H1 (cell line): ENCODE data around the gene KLHL2. TPM values are rescaled to one million over a fixed set of nuclear protein-coding genes. Genes with fewer than 3 reads are reported as not detected.

Experiments
- CTCF ChIA-PET: fragments of 300-600 bp; sonication (Branson Sonifier 250); formaldehyde crosslinking; loops from one replicate; lab custom pipeline; 2021; ENCODE audit not compliant: partially characterized antibody; lab: Charles Lee
- POLR2A ChIA-PET: fragments of 300-600 bp; sonication (Branson Sonifier 250); formaldehyde crosslinking; loops from one replicate; lab custom pipeline; 2021; ENCODE audit warnings: inconsistent platforms; ENCODE audit not compliant: partially characterized antibody; lab: Charles Lee
- DNase-seq, 2 experiments: peaks; one replicate each; pipeline versions ENCODE4 v3.0.0 to v3.0.0-alpha.2; 2010 to 2022; ENCODE audit warnings: low spot score in 2 of 2, low read depth in 1 of 2, mixed read lengths in 1 of 2
- FAIRE-seq: peaks from 2 replicates; lab custom pipeline; 2011; peaks lifted over from hg19 to GRCh38; lab: Jason Lieb, UNC
- H2AFZ ChIP-seq: 2 replicates; pipeline ENCODE4 v1.8.1; 2012; ENCODE audit warnings: low read length, inconsistent platforms
- H2AK5ac ChIP-seq: 2 replicates; pipeline ENCODE4 v1.6.1; 2013; ENCODE audit warnings: low read depth, low read length
- H2BK120ac ChIP-seq: replicated peaks from 2 replicates; pipeline ENCODE3; 2013; ENCODE audit warnings: low read depth, low read length, inconsistent platforms
- H2BK12ac ChIP-seq: 2 replicates; pipeline ENCODE4 v1.6.1; 2013; ENCODE audit warnings: low read depth, low read length
- H2BK15ac ChIP-seq: 2 replicates; pipeline ENCODE4 v1.6.1; 2013; ENCODE audit warnings: low read length
- H2BK20ac ChIP-seq: 2 replicates; pipeline ENCODE4 v1.6.1; 2013; ENCODE audit warnings: low read length
- H2BK5ac ChIP-seq: 2 replicates; pipeline ENCODE4 v1.6.1; 2013; ENCODE audit warnings: low read depth, low read length
- H3K14ac ChIP-seq: 2 replicates; pipeline ENCODE4 v1.6.1; 2013; ENCODE audit warnings: inconsistent platforms; ENCODE audit not compliant: insufficient read length
- H3K18ac ChIP-seq: 2 replicates; pipeline ENCODE4 v1.6.1; 2013; ENCODE audit warnings: low read length; ENCODE audit errors: extremely low read depth
- H3K23ac ChIP-seq: 2 replicates; pipeline ENCODE4 v1.6.1; 2013; ENCODE audit warnings: inconsistent platforms; ENCODE audit not compliant: insufficient read length
- H3K23me2 ChIP-seq: 2 replicates; pipeline ENCODE4 v1.6.1; 2013; ENCODE audit warnings: low read depth, low read length
- H3K27ac ChIP-seq: 2 replicates; pipeline ENCODE4 v1.6.1; 2011; ENCODE audit warnings: low read depth, low read length, inconsistent platforms
- H3K27me3 ChIP-seq, 4 experiments: replicated peaks in 1 of 4; 1 replicate in 1 of 4; 2 replicates in 3 of 4; pipeline versions ENCODE4 v1.6.1 to v1.8.1; 2011 to 2013; ENCODE audit warnings: low read length in 3 of 4, mild to moderate bottlenecking in 3 of 4, inconsistent platforms in 2 of 4, mixed read lengths in 2 of 4, moderate library complexity in 1 of 4; ENCODE audit not compliant: control insufficient read depth in 3 of 4, insufficient read depth in 3 of 4; ENCODE audit errors: extremely low read depth in 1 of 4
- H3K36me3 ChIP-seq, 4 experiments: 2 replicates each; pipeline versions ENCODE4 v1.6.1 to v1.8.1; 2011 to 2013; ENCODE audit warnings: mild to moderate bottlenecking in 4 of 4, low read length in 3 of 4, moderate library complexity in 2 of 4, control low read depth in 1 of 4, inconsistent platforms in 1 of 4; ENCODE audit not compliant: insufficient read depth in 4 of 4, control insufficient read depth in 2 of 4
- H3K4ac ChIP-seq: replicated peaks from 2 replicates; pipeline ENCODE3; 2013; ENCODE audit warnings: low read length, low read depth, mixed read lengths, inconsistent platforms; ENCODE audit not compliant: insufficient read length
- H3K4me1 ChIP-seq, 4 experiments: replicated peaks in 1 of 4; 1 replicate in 1 of 4; 2 replicates in 3 of 4; pipeline versions ENCODE4 v1.6.1 to v1.8.1; 2011 to 2013; ENCODE audit warnings: low read length in 3 of 4, inconsistent platforms in 2 of 4, mixed read lengths in 1 of 4; ENCODE audit not compliant: insufficient read depth in 4 of 4, control insufficient read depth in 3 of 4
- H3K4me2 ChIP-seq, 2 experiments: 2 replicates each; pipeline versions ENCODE4 v1.6.1 to v1.8.1; 2011 to 2013; ENCODE audit warnings: low read depth in 2 of 2, low read length in 2 of 2, control low read depth in 1 of 2, inconsistent platforms in 1 of 2, mild to moderate bottlenecking in 1 of 2; ENCODE audit not compliant: insufficient read depth in 1 of 2
- H3K4me3 ChIP-seq, 4 experiments: fragments of 200-600, 300-600 bp in 1 of 4; sonication (generic), shearing (Covaris generic), sonication (Bioruptor Twin) in 1 of 4; 2 replicates each; pipeline versions ENCODE4 v1.5.1 to v1.8.1; 2011 to 2016; ENCODE audit warnings: low read length in 4 of 4, low read depth in 3 of 4, control low read depth in 2 of 4, inconsistent platforms in 2 of 4, mild to moderate bottlenecking in 2 of 4, mixed read lengths in 1 of 4, moderate library complexity in 1 of 4; ENCODE audit not compliant: insufficient read depth in 2 of 4; ENCODE audit errors: extremely low read depth in 1 of 4
- H3K56ac ChIP-seq: replicated peaks from 2 replicates; pipeline ENCODE3; 2013; ENCODE audit warnings: low read depth, mild to moderate bottlenecking, mixed read lengths, low read length, inconsistent platforms; ENCODE audit not compliant: insufficient read length
- H3K79me1 ChIP-seq: 2 replicates; pipeline ENCODE4 v1.6.1; 2013; ENCODE audit warnings: low read depth, low read length, control low read depth
- H3K79me2 ChIP-seq, 2 experiments: 2 replicates each; pipeline versions ENCODE4 v1.6.1 to v1.8.1; 2012 to 2013; ENCODE audit warnings: low read length in 2 of 2, mild to moderate bottlenecking in 2 of 2, inconsistent platforms in 1 of 2; ENCODE audit not compliant: insufficient read depth in 2 of 2, control insufficient read depth in 1 of 2
- H3K9ac ChIP-seq, 4 experiments: replicated peaks in 1 of 4; 1 replicate in 1 of 4; 2 replicates in 3 of 4; pipeline versions ENCODE4 v1.6.1 to v1.8.1; 2011 to 2013; ENCODE audit warnings: low read depth in 3 of 4, low read length in 3 of 4, control low read depth in 2 of 4, mild to moderate bottlenecking in 2 of 4, moderate library complexity in 2 of 4, inconsistent platforms in 1 of 4; ENCODE audit errors: extremely low read depth in 1 of 4
- H3K9me3 ChIP-seq, 2 experiments: 2 replicates each; pipeline versions ENCODE4 v1.6.1 to v1.8.1; 2012 to 2013; ENCODE audit warnings: mild to moderate bottlenecking in 2 of 2, moderate library complexity in 2 of 2, control low read depth in 1 of 2, inconsistent platforms in 1 of 2, low read depth in 1 of 2, low read length in 1 of 2, mixed read lengths in 1 of 2; ENCODE audit not compliant: insufficient read depth in 2 of 2
- H4K20me1 ChIP-seq, 2 experiments: replicated peaks in 1 of 2; 2 replicates each; pipeline versions ENCODE3 to v1.8.1; 2011 to 2013; ENCODE audit warnings: inconsistent platforms in 2 of 2, low read length in 2 of 2, mild to moderate bottlenecking in 1 of 2; ENCODE audit not compliant: insufficient read depth in 2 of 2, control insufficient read depth in 1 of 2
- H4K5ac ChIP-seq: 2 replicates; pipeline ENCODE4 v1.6.1; 2013; ENCODE audit warnings: low read length, low read depth, mixed read lengths, inconsistent platforms; ENCODE audit not compliant: insufficient read length
- H4K8ac ChIP-seq: 2 replicates; pipeline ENCODE4 v1.8.0; 2013; ENCODE audit warnings: mild to moderate bottlenecking, moderate library complexity, low read length, inconsistent platforms; ENCODE audit not compliant: insufficient read depth; ENCODE audit errors: extremely low read depth
- H4K91ac ChIP-seq: replicated peaks from 2 replicates; pipeline ENCODE3; 2013; ENCODE audit warnings: low read length, mixed read lengths, inconsistent platforms; ENCODE audit not compliant: insufficient read length
- ATF3 ChIP-seq: IDR thresholded peaks from 2 replicates; pipeline ENCODE4 v1.6.1; 2011; ENCODE audit warnings: low read depth, mild to moderate bottlenecking, low read length; ENCODE audit not compliant: insufficient read depth
- BCL11A ChIP-seq, 2 experiments: IDR thresholded peaks; one replicate each; pipeline ENCODE4 v1.6.1; 2011; ENCODE audit warnings: low read depth in 2 of 2, low read length in 2 of 2, mild to moderate bottlenecking in 2 of 2
- BRCA1 ChIP-seq: IDR thresholded peaks from 2 replicates; pipeline ENCODE4 v1.6.1; 2012; ENCODE audit warnings: low read depth, low read length, improper control_type of control experiment
- CEBPB ChIP-seq: IDR thresholded peaks from 2 replicates; pipeline ENCODE4 v1.6.1; 2012; ENCODE audit warnings: low read depth, low read length
- HDAC2 ChIP-seq, 2 experiments: fragments of 300-600 bp in 1 of 2; sonication (generic) in 1 of 2; IDR thresholded peaks; 2 replicates each; pipeline ENCODE4 v1.6.1; 2011 to 2012; ENCODE audit warnings: low read depth in 2 of 2, low read length in 2 of 2, mild to moderate bottlenecking in 2 of 2, moderate library complexity in 2 of 2, borderline replicate concordance in 1 of 2, inconsistent platforms in 1 of 2
- KDM4A ChIP-seq: IDR thresholded peaks from one replicate; pipeline ENCODE4 v1.7.1; 2012; ENCODE audit warnings: low read depth, mild to moderate bottlenecking, moderate library complexity, low read length, inconsistent platforms; ENCODE audit not compliant: severe bottlenecking
- SAP30 ChIP-seq: fragments of 300-600 bp; sonication (generic); IDR thresholded peaks from 2 replicates; pipeline ENCODE4 v1.7.1; 2012; ENCODE audit warnings: low read length, moderate library complexity, mild to moderate bottlenecking, inconsistent platforms; ENCODE audit not compliant: insufficient read depth, insufficient replicate concordance
- SIN3A ChIP-seq, 2 experiments: IDR thresholded peaks in 1 of 2; conservative IDR thresholded peaks in 1 of 2; 2 replicates each; pipeline ENCODE4 v1.6.1; 2011 to 2012; ENCODE audit warnings: low read length in 2 of 2, improper control_type of control experiment in 1 of 2, low read depth in 1 of 2, mild to moderate bottlenecking in 1 of 2
- SRF ChIP-seq: IDR thresholded peaks from 2 replicates; pipeline ENCODE4 v1.6.1; 2011; ENCODE audit warnings: mild to moderate bottlenecking, low read depth, low read length, moderate library complexity
- SUZ12 ChIP-seq: fragments of 200-600 bp; sonication (generic); IDR thresholded peaks from 2 replicates; pipeline ENCODE4 v1.6.1; 2012; ENCODE audit warnings: mild to moderate bottlenecking, inconsistent platforms, low read length, moderate library complexity, mixed read lengths
- TAF1 ChIP-seq: IDR thresholded peaks from 2 replicates; pipeline ENCODE4 v1.6.1; 2011; ENCODE audit warnings: mild to moderate bottlenecking, low read depth, low read length
- TAF7 ChIP-seq: optimal IDR thresholded peaks from 2 replicates; pipeline ENCODE3; 2011; ENCODE audit warnings: low read depth, mild to moderate bottlenecking, inconsistent platforms, low read length, moderate library complexity, borderline replicate concordance
- WGBS, 2 experiments: shearing (Covaris generic) in 1 of 2; methylation state at CpG; one replicate each; pipeline versions ENCODE4 v1.1.6 to v1.1.7; 2013 to 2015; ENCODE audit warnings: low lambda C conversion rate in 2 of 2, mixed read lengths in 2 of 2, inconsistent platforms in 1 of 2, low coverage in 1 of 2, missing lambda C conversion rate in 1 of 2; ENCODE audit not compliant: insufficient replicate concordance in 2 of 2, insufficient coverage in 1 of 2, insufficient read length in 1 of 2; ENCODE audit errors: extremely low coverage in 1 of 2, missing lambda C conversion rate in 1 of 2; 5-methylcytosine and 5-hydroxymethylcytosine counted together
- polyA plus RNA-seq, 7 experiments: library from polyadenylated mRNA; depleted of rRNA in 3 of 7; stranded (reverse) in 5 of 7; unstranded in 2 of 7; fragments of >200 nt in 5 of 7; fragments of 200-250 nt in 2 of 7; gene quantifications; 1 replicate in 5 of 7; 2 replicates in 1 of 7; 4 replicates in 1 of 7; pipeline versions ENCODE4 v1.2.1 to v1.2.3, GENCODE V29; 2011 to 2013; ENCODE audit warnings: missing spikeins in 2 of 7, mixed read lengths in 2 of 7
- total RNA-seq: library from RNA; stranded (reverse); fragmentation: NEBNext Ultra II Directional; extraction: Animal tissue kit (Norgen Biotek cat#: 25700); gene quantifications from 2 replicates; pipeline ENCODE4 v1.2.1, GENCODE V29; 2021

The KLHL2 gene
- total and polyA plus RNA-seq, 2 of the 8 experiments (the other 6 are each of a cell fraction or from before 2014, with no cell fraction given) = 5.2 to 12.0 TPM

DNA sequence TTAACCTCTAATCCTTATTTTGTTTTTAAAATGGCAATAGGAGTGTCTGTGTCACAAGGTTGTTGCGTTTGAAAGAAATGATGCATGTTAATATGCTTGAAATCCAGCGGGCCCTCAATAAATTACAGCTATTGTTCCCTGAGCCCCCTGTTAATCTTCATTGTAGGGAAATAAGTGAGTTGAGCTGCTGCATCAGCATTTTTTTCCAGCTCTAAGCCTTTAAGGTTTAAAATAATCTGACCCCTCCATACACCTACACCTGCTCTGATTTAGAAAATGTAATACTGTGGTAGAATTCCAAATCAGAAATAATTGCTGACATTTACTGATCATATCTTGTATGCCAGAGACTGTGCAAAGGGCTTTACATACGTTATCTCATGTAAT is 117.5 kb downstream of the KLHL2 start:
- no peak for DNase-seq
- Histone ChIP-seq H3K4me1 (peaks cover 4 to 9% (median 6%) of the 10 kb centered on the region in 4 experiments; a peak in 6 of 7 replicates), H2AK5ac (no peak overlapping the region), H4K20me1 (peaks cover 2 to 4% of the 10 kb centered on the region in 2 experiments), H3K79me2 (peaks cover 22 to 24% of the 10 kb centered on the region in 2 experiments), H3K9ac (no peak overlapping the region), H4K8ac (no peak overlapping the region), H2AFZ (no peak overlapping the region), H2BK120ac (no peak overlapping the region), H3K14ac (no peak overlapping the region), H2BK12ac (no peak overlapping the region), H3K27me3 (no peaks in the 10 kb centered on the region), H3K23me2 (peaks cover 3% of the 10 kb centered on the region), H3K79me1 (no peaks in the 10 kb centered on the region; the same call in 1 of the 2 replicates), H2BK5ac (no peak overlapping the region), H4K91ac (no peak overlapping the region), H3K36me3 (no peaks in the 10 kb centered on the region; a peak in 1 of 8 replicates), H3K4me3 (no peak overlapping the region), H2BK20ac (no peak overlapping the region), H3K27ac (no peak overlapping the region), H3K56ac (no peak overlapping the region), H3K4me2 (no peak overlapping the region), H3K4ac (no peak overlapping the region), H3K23ac (no peak overlapping the region), H3K18ac (no peak overlapping the region), H2BK15ac (no peak overlapping the region), H4K5ac (no peak overlapping the region), H3K9me3 (no peaks in the 10 kb centered on the region)
- ChIA-PET CTCF (interaction anchor here (0.7 to 2.8 kb wide), 3 partner anchors 60 to 194 kb away, joined by 3 to 12 read pairs (median 3); no protein-coding TSS in a partner anchor), POLR2A (interaction anchor here (1.1 to 2.1 kb wide), 2 partner anchors 9 to 116 kb away, joined by 3 to 9 read pairs; no protein-coding TSS in a partner anchor)
- FAIRE-seq = no peak
- WGBS, 2 experiments = 83% methylated on average over 3 of the region's 3 CpGs; no CpG with 5 or more reads in 1 of the 2 experiments
- TF ChIP-seq BCL11A (IDR thresholded peaks at IDR 0.05; ENCODE audit: low read depth in 2 of 2, low read length in 2 of 2) = no peak
- TF ChIP-seq TAF7 = no peak
- TF ChIP-seq SRF = no peak
- TF ChIP-seq CEBPB = no peak
- no peak for TF ChIP-seq HDAC2 (IDR thresholded peaks at IDR 0.05; ENCODE audit: borderline replicate concordance in 1 of 2, low read depth in 2 of 2, low read length in 2 of 2)
- no peak for TF ChIP-seq KDM4A
- no peak for TF ChIP-seq SUZ12
- no peak for TF ChIP-seq ATF3
- TF ChIP-seq SAP30 = no peak
- no peak for TF ChIP-seq TAF1
- TF ChIP-seq BRCA1 = no peak
- TF ChIP-seq SIN3A (conservative IDR thresholded peaks at IDR 0.05 in 1 of 2, IDR thresholded peaks at IDR 0.05 in 1 of 2; ENCODE audit: low read depth in 1 of 2, low read length in 2 of 2) = no peak
